ENCODE measurements around the gene PCMT1. TPM values are rescaled to one million over a fixed set of nuclear protein-coding genes. Genes with fewer than 3 reads are reported as not detected.
"Not testable (repeated sequence)": the region's sequence is repeated elsewhere in the genome, so short reads cannot be mapped to it uniquely, and the experiment has no call there.

The PCMT1 gene
- total RNA-seq, 4 donors from 2014 or later = 77.5 to 101 (median 88.0) TPM

DNA sequence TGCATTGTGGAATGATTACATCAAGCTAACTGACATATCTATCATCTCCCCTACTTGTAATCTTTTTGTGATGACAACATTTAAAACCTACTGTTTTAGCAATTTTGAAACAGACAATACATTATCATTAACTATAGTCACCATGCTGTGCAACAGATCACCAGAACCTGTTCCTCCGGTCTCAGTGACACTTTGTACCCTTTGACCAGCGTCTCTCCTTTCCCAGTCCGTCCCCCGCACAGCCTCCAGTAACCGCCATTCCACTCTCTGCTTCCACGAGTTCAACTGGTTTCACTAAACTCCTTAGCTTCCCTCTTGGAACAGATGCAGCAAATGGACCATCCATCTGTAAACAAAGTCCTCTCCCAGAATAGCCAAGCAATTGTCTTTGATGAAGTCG is 92.8 kb downstream of the PCMT1 start:
- 81 to 87% methylated on average over 7 of the region's 7 CpGs for WGBS, 2 donors
- intact Hi-C loops (cut with DNase I) = no loop called here

GRCh38 chr6:149843051-149843633 is 93.6 kb downstream of the PCMT1 start:
- DNase-seq = no peak
- H3K36me3 ChIP-seq = peaks cover 0 to 42% (median 0%) of the 10 kb centered on the region in 3 donors
- WGBS, 2 donors = 66 to 87% methylated on average over 7 to 9 of the region's 10 CpGs
- H3K9me3 ChIP-seq = no peaks in the 10 kb centered on the region
- no peak for TF ChIP-seq CTCF (IDR thresholded peaks at IDR 0.05)
- no peak for TF ChIP-seq POLR2A (IDR thresholded peaks at IDR 0.05)
- intact Hi-C loops (cut with DNase I) = no loop called here
- peaks cover 17 to 24% (median 18%) of the 10 kb centered on the region in 3 donors for H3K4me1 ChIP-seq
- no peak overlapping the region for H3K27ac ChIP-seq
- H3K27me3 ChIP-seq = no peaks in the 10 kb centered on the region
- no peak overlapping the region for H3K4me3 ChIP-seq

More for the DNA sequence above, 92.8 kb downstream of the PCMT1 start:
- H3K27me3 ChIP-seq = no peaks in the 10 kb centered on the region
- TF ChIP-seq CTCF (IDR thresholded peaks at IDR 0.05) (no peak), POLR2A (IDR thresholded peaks at IDR 0.05) (no peak)
- no peak overlapping the region for H3K27ac ChIP-seq
- peaks cover 0 to 50% (median 0%) of the 10 kb centered on the region in 3 donors for H3K36me3 ChIP-seq
- H3K4me1 ChIP-seq = peaks cover 13 to 16% (median 15%) of the 10 kb centered on the region in 3 donors
- no peak for DNase-seq
- H3K4me3 ChIP-seq = no peak overlapping the region
- H3K9me3 ChIP-seq = no peaks in the 10 kb centered on the region

DNA sequence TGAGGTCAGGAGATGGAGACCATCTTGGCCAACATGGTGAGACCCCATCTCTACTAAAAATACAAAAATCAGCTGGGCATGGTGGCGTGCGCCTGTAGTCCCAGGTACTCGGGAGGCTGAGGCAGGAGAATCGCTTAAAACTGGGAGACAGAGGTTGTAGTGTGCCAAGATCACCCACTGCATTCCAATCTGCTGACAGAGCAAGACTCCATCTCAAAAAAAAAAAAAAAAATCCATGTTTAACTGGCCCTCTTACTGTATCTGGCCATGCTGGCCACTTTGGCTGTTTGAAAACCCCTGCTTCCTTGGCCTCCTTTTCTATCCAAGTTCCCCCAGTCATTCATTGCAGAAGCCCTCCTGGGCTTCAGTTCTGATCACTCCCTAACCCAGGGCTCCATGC is 94.5 kb downstream of the PCMT1 start:
- H3K27me3 ChIP-seq; H3K27ac ChIP-seq; H3K9me3 ChIP-seq; H3K4me3 ChIP-seq; DNase-seq; intact Hi-C loops (cut with DNase I): not testable (repeated sequence)
- peaks cover 0 to 36% (median 0%) of the 10 kb centered on the region in 3 donors for H3K36me3 ChIP-seq
- H3K4me1 ChIP-seq = peaks cover 18 to 27% (median 22%) of the 10 kb centered on the region in 3 donors
- WGBS, 2 donors = 76 to 84% methylated on average over 4 of the region's 4 CpGs

DNA sequence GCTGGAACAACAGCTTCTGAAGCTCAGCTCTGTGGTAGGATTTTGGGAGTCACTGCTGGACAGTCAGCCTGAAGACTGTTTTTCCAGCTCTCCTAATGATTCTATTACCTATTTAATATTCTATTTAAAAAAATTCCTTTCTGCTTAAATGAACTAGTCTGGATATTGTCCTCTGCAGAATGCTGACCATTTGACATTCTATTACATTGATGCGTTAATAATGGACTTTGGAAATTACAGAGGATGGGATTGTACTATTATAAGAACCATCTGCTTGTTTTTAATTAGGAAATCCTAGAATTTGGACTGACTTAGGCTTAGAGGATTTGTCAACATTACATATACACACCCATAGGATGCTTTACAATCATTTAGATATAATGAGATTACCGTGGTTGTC is 94.9 kb downstream of the PCMT1 start:
- H3K36me3 ChIP-seq = peaks cover 0 to 35% (median 0%) of the 10 kb centered on the region in 3 donors
- no peak for TF ChIP-seq CTCF (IDR thresholded peaks at IDR 0.05)
- TF ChIP-seq POLR2A (IDR thresholded peaks at IDR 0.05) = no peak
- no peak for DNase-seq
- H3K27ac ChIP-seq = no peak overlapping the region
- H3K9me3 ChIP-seq = no peaks in the 10 kb centered on the region
- H3K4me3 ChIP-seq = no peak overlapping the region
- peaks cover 18 to 27% (median 22%) of the 10 kb centered on the region in 3 donors for H3K4me1 ChIP-seq
- H3K27me3 ChIP-seq = no peaks in the 10 kb centered on the region
- WGBS, 2 donors = 77 to 86% methylated on average over 2 of the region's 2 CpGs
- intact Hi-C loops (cut with DNase I) = no loop called here

DNA sequence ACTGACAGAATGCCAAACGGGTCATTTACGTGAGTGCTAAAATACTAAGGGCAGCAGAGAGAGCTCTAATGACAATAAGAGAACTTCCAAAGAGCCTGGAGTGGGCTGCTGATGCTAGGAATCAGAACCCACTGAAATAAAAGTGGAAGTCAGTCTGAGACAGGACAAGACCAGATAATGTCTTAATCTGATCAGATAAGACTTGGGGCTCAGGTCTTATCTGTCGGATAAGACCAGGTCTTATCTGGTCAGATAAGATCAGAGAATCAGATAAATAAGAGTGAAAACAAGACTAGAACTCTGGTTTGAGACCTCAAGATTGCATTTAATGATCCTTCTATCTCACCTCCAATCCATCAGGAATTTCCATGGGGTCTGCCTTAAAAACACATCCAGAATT is 96.0 kb downstream of the PCMT1 start:
- DNase-seq = no peak
- no peak for TF ChIP-seq CTCF (IDR thresholded peaks at IDR 0.05)
- TF ChIP-seq POLR2A (IDR thresholded peaks at IDR 0.05) = no peak
- Histone ChIP-seq H3K4me3 (no peak overlapping the region), H3K4me1 (peaks cover 15 to 27% (median 22%) of the 10 kb centered on the region in 3 donors), H3K27me3 (no peaks in the 10 kb centered on the region), H3K36me3 (peaks cover 0 to 40% (median 0%) of the 10 kb centered on the region in 3 donors), H3K27ac (no peak overlapping the region), H3K9me3 (no peaks in the 10 kb centered on the region)
- WGBS, 2 donors = 94 to 100% methylated on average over 2 to 3 of the region's 3 CpGs
- intact Hi-C loops (cut with DNase I) = no loop called here

Measured in esophagus squamous epithelium (tissue), 5 donors.